Stomach (tissue), 9 donors: ENCODE measurements around the gene SMNDC1. TPM values are rescaled to one million over a fixed set of nuclear protein-coding genes. Genes with fewer than 3 reads are reported as not detected.
A peak's percentile ranks its signal among the peaks of the same experiment; 100 is the strongest.
"Not testable (repeated sequence)": the region's sequence is repeated elsewhere in the genome, so short reads cannot be mapped to it uniquely, and the experiment has no call there.

Experiments
- DNase-seq, 2 donors: peaks; one replicate each; pipeline versions ENCODE4 v3.0.0 to v3.0.0-alpha.2; 2013 to 2019
- H3K27ac ChIP-seq, 5 donors: fragments of 200-600 bp in 4 of 5; sonication (generic) in 4 of 5; one replicate each; pipeline ENCODE4 v1.5.1; 2013 to 2019; ENCODE audit warnings: mild to moderate bottlenecking in 1 of 5, moderate library complexity in 1 of 5
- H3K27me3 ChIP-seq, 3 donors: fragments of 200-600 bp; sonication (generic); one replicate each; pipeline ENCODE4 v1.5.1; 2017 to 2019; ENCODE audit warnings: mixed run types in 1 of 3
- H3K36me3 ChIP-seq, 4 donors: fragments of 200-600 bp; sonication (generic); 1 replicate in 3 of 4; 2 replicates in 1 of 4; pipeline ENCODE4 v1.5.1; 2016 to 2019
- H3K4me1 ChIP-seq, 4 donors: fragments of 200-600 bp; sonication (generic); one replicate each; pipeline ENCODE4 v1.5.1; 2016 to 2019
- H3K4me3 ChIP-seq, 4 donors: fragments of 200-600 bp; sonication (generic) in 3 of 4; one replicate each; pipeline ENCODE4 v1.5.1; 2016 to 2019; ENCODE audit warnings: mild to moderate bottlenecking in 1 of 4
- H3K9me3 ChIP-seq, 4 donors: fragments of 200-600 bp; sonication (generic); one replicate each; pipeline ENCODE4 v1.5.1; 2016 to 2019
- EP300 ChIP-seq: sonication (generic); formaldehyde crosslinking; IDR thresholded peaks from one replicate; pipeline ENCODE4 v1.6.1; 2017; ENCODE audit warnings: antibody characterized with exemption
- POLR2A ChIP-seq, 4 donors: fragments of 450-650 bp; IDR thresholded peaks; one replicate each; pipeline ENCODE4 v1.6.1; 2016; ENCODE audit warnings: antibody characterized with exemption in 4 of 4, control low read depth in 2 of 4, mild to moderate bottlenecking in 1 of 4, moderate library complexity in 1 of 4
- POLR2AphosphoS5 ChIP-seq, 3 donors: sonication (generic); formaldehyde crosslinking; IDR thresholded peaks; one replicate each; pipeline ENCODE4 v1.6.1; 2016; ENCODE audit warnings: antibody characterized with exemption in 3 of 3
- WGBS, 5 donors: extraction: QIAGEN DNeasy Blood & Tissue Kit in 3 of 5; methylation state at CpG; one replicate each; pipeline versions ENCODE4 v1.1.5 to v1.1.7; 2013 to 2018; 5-methylcytosine and 5-hydroxymethylcytosine counted together
- intact Hi-C: fragments of 100-400 bp; cut with DNase I; formaldehyde crosslinking; loops from one replicate; pipeline ENCODE4 v1.15.1; 2023; ENCODE audit warnings: low total_unique reads
- polyA plus RNA-seq, 3 donors: library from polyadenylated mRNA; stranded (reverse); fragments of 200-250 nt; gene quantifications; one replicate each; pipeline ENCODE4 v1.2.3, GENCODE V29; 2013
- total RNA-seq, 5 donors: library from RNA; depleted of rRNA; stranded (reverse); fragments of >200 nt; gene quantifications; one replicate each; pipeline versions ENCODE4 v1.1.0 to v1.2.3, GENCODE V29; 2014 to 2016
- TF ChIP-seq, protein P1 (sequence below), 7 experiments: fragments of 450-650 bp in 4 of 7; fragments of 200-600 bp in 3 of 7; sonication (generic) in 3 of 7; IDR thresholded peaks; one replicate each; pipeline ENCODE4 v1.5.1; 2016 to 2019; ENCODE audit warnings: antibody characterized with exemption in 7 of 7, control low read depth in 2 of 7, mild to moderate bottlenecking in 1 of 7
- donor health status: healthy with polysubstance abuse.
- donor health status: Bipolar disorder and iron deficiency.
- donor health status: healthy.

SMNDC1 gene
- total and polyA plus RNA-seq, 8 donors = 7.7 to 31.6 (median 15.2) TPM

GRCh38 chr10:110274647-110275046, 30.1 kb downstream of the SMNDC1 start:
- H3K9me3 ChIP-seq = no peaks in the 10 kb centered on the region
- peaks cover 7 to 56% (median 29%) of the 10 kb centered on the region in 4 donors for H3K4me1 ChIP-seq
- intact Hi-C loops = loop anchor here (10.0 kb wide), 1 partner anchor 390 kb away; no protein-coding TSS in a partner anchor
- no peaks in the 10 kb centered on the region for H3K27me3 ChIP-seq
- H3K4me3 ChIP-seq = no peak overlapping the region
- H3K36me3 ChIP-seq = peaks cover 0 to 2% (median under 1%) of the 10 kb centered on the region in 4 donors
- no peak for DNase-seq
- WGBS, 5 donors = 92 to 97% (median 94%) methylated on average over 5 to 6 of the region's 6 CpGs
- TF ChIP-seq POLR2AphosphoS5 (IDR thresholded peaks at IDR 0.05) (no peak), EP300 (no peak), POLR2A (IDR thresholded peaks at IDR 0.05) (no peak)
- TF ChIP-seq, protein P1, sequence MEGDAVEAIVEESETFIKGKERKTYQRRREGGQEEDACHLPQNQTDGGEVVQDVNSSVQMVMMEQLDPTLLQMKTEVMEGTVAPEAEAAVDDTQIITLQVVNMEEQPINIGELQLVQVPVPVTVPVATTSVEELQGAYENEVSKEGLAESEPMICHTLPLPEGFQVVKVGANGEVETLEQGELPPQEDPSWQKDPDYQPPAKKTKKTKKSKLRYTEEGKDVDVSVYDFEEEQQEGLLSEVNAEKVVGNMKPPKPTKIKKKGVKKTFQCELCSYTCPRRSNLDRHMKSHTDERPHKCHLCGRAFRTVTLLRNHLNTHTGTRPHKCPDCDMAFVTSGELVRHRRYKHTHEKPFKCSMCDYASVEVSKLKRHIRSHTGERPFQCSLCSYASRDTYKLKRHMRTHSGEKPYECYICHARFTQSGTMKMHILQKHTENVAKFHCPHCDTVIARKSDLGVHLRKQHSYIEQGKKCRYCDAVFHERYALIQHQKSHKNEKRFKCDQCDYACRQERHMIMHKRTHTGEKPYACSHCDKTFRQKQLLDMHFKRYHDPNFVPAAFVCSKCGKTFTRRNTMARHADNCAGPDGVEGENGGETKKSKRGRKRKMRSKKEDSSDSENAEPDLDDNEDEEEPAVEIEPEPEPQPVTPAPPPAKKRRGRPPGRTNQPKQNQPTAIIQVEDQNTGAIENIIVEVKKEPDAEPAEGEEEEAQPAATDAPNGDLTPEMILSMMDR (IDR thresholded peaks at IDR 0.05) = no peak
- peak overlapping the region in 1 of 5 donors; percentile 54 for H3K27ac ChIP-seq

- Histone ChIP-seq H3K27ac (peak overlapping the region in 1 of 5 donors; percentile 54), H3K9me3 (no peaks in the 10 kb centered on the region), H3K27me3 (no peaks in the 10 kb centered on the region), H3K4me3 (no peak overlapping the region), H3K36me3 (no peaks in the 10 kb centered on the region), H3K4me1 (peaks cover 7 to 56% (median 29%) of the 10 kb centered on the region in 4 donors)
- TF ChIP-seq EP300 (no peak), POLR2AphosphoS5 (IDR thresholded peaks at IDR 0.05) (no peak), POLR2A (IDR thresholded peaks at IDR 0.05) (no peak)
- TF ChIP-seq, protein P1 (IDR thresholded peaks at IDR 0.05) = no peak
- DNase-seq = no peak
- intact Hi-C loops = loop anchor here (10.0 kb wide), 1 partner anchor 389 kb away; no protein-coding TSS in a partner anchor
These were observed 30.6 kb downstream of the SMNDC1 start for GRCh38 chr10:110274072-110274627.

GRCh38 chr10:110273474-110273873, 31.2 kb downstream of the SMNDC1 start:
- no peaks in the 10 kb centered on the region for H3K36me3 ChIP-seq
- H3K4me3 ChIP-seq = no peak overlapping the region
- intact Hi-C loops = loop anchor here (10.0 kb wide), 1 partner anchor 389 kb away; no protein-coding TSS in a partner anchor
- WGBS, 5 donors = 40 to 58% (median 47%) methylated on average over 4 of the region's 4 CpGs
- no peaks in the 10 kb centered on the region for H3K27me3 ChIP-seq
- peak overlapping the region in 1 of 5 donors; percentile 54 for H3K27ac ChIP-seq
- DNase-seq = peak; percentile 72 to 74
- TF ChIP-seq POLR2A (IDR thresholded peaks at IDR 0.05) (no peak), POLR2AphosphoS5 (IDR thresholded peaks at IDR 0.05) (peak; percentile 38 to 73 (median 55)), EP300 (no peak)
- TF ChIP-seq, protein P1 (IDR thresholded peaks at IDR 0.05) = no peak
- H3K4me1 ChIP-seq = peaks cover 7 to 56% (median 33%) of the 10 kb centered on the region in 4 donors
- H3K9me3 ChIP-seq = no peaks in the 10 kb centered on the region

DNA sequence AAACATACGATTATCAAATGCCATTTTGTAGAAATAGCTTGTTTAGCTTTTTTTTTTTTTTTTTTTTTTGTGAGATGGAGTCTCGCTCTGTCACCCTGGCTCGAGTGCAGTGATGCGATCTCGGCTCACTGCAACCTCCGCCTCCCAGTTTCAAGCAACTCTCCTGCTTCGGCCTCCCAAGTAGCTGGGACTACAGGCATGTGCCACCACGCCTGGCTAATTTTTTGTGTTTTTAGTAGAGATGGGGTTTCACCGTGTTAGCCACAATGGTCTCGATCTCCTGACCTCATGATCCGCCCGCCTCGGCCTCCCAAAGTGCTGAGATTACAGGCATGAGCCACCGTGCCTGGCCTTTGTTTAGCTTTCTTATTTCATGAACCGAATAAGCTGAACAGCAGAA, 31.7 kb downstream of the SMNDC1 start:
- intact Hi-C loops = loop anchor here (10.0 kb wide), 1 partner anchor 388 kb away; no protein-coding TSS in a partner anchor
- peak overlapping the region in 1 of 5 donors; percentile 54 for H3K27ac ChIP-seq
- H3K36me3 ChIP-seq, H3K27me3 ChIP-seq, H3K9me3 ChIP-seq, DNase-seq, H3K4me3 ChIP-seq: not testable (repeated sequence)
- H3K4me1 ChIP-seq = peaks cover 7 to 61% (median 38%) of the 10 kb centered on the region in 4 donors
- 81 to 86% (median 83%) methylated on average over 15 of the region's 15 CpGs for WGBS, 5 donors
